Prostate gland (tissue), 2 donors: ENCODE measurements around the gene DBNDD2.
A peak's percentile ranks its signal among the peaks of the same experiment; 100 is the strongest.

ENCODE experiments used
- CTCF ChIP-seq, 4 experiments: fragments of 200-600 bp in 2 of 4; fragments of 450-650 bp in 2 of 4; sonication (generic) in 2 of 4; IDR thresholded peaks; 1 replicate in 3 of 4; 2 replicates in 1 of 4; pipeline ENCODE4 v1.5.1; 2016 to 2019; ENCODE audit warnings: antibody characterized with exemption in 4 of 4, mild to moderate bottlenecking in 2 of 4, moderate library complexity in 2 of 4
- POLR2A ChIP-seq: fragments of 450-650 bp; IDR thresholded peaks from one replicate; pipeline ENCODE4 v1.6.1; 2016; ENCODE audit warnings: antibody characterized with exemption, mild to moderate bottlenecking

- TF ChIP-seq CTCF (IDR thresholded peaks at IDR 0.05) (no peak), POLR2A (peak; percentile 44)
Measured at GRCh38 chr20:45419188-45420091, 11.4 kb downstream of the DBNDD2 start.
